ENCODE measurements around the gene DRAP1. TPM values are rescaled to one million over a fixed set of nuclear protein-coding genes. Genes with fewer than 3 reads are reported as not detected.
"Not testable (repeated sequence)": the region's sequence is repeated elsewhere in the genome, so short reads cannot be mapped to it uniquely, and the experiment has no call there.

The DRAP1 gene
- polyA plus RNA-seq, 2 of the 4 experiments (the other 2 are of a cell fraction) = 73.7 to 143 TPM

GRCh38 chr11:65947133-65947532 lies 27.9 kb downstream of the DRAP1 start:
- FAIRE-seq = no peak

GRCh38 chr11:65947603-65948125 lies 28.4 kb downstream of the DRAP1 start:
- H3K4me1 ChIP-seq = peaks cover 9% of the 10 kb centered on the region
- ChIA-PET CTCF (interaction anchor here (0.5 to 1.7 kb wide), 8 partner anchors 12 to 1705 kb away, joined by 3 to 4 read pairs (median 3); no protein-coding TSS in a partner anchor), POLR2A (interaction anchor here (0.5 kb wide), 1 partner anchor 60 kb away, joined by 3 read pairs; no protein-coding TSS in a partner anchor)
- H3K9me3 ChIP-seq = no peaks in the 10 kb centered on the region
- ATAC-seq (peak; percentile 31 to 37; a peak in 3 of 6 replicates), FAIRE-seq (no peak), DNase-seq (ENCODE audit: low read depth in 1 of 2, low spot score in 1 of 2) (no peak)
- no peak overlapping the region for H3K4me2 ChIP-seq
- no peak overlapping the region for H3K4me3 ChIP-seq
- 86% methylated on average over 11 of the region's 12 CpGs for WGBS (ENCODE audit: missing lambda C conversion rate)
- TF ChIP-seq ZNF302 (CRISPR knock-in tag; IDR thresholded peaks at IDR 0.05) = no peak
- TF ChIP-seq RAD21 (conservative IDR thresholded peaks at IDR 0.05 in 1 of 2, IDR thresholded peaks at IDR 0.05 in 1 of 2) = no peak
- TF ChIP-seq NFE2L2 (conservative IDR thresholded peaks at IDR 0.05; ENCODE audit: low read length) = no peak
- TF ChIP-seq USF2 (IDR thresholded peaks at IDR 0.05) = no peak
- TF ChIP-seq MAX (IDR thresholded peaks at IDR 0.05) = no peak
- TF ChIP-seq TFCP2L1 (CRISPR knock-in tag; IDR thresholded peaks at IDR 0.05) = no peak
- TF ChIP-seq EHMT2 (IDR thresholded peaks at IDR 0.05; ENCODE audit: low read depth) = no peak
- TF ChIP-seq ELK1 (IDR thresholded peaks at IDR 0.05; ENCODE audit: low read depth, low read length) = no peak
- no peak overlapping the region for H3K27ac ChIP-seq

More at GRCh38 chr11:65947133-65947532, 27.9 kb downstream of the DRAP1 start:
- no peak for DNase-seq (ENCODE audit: low read depth in 1 of 2, low spot score in 1 of 2)
- CTCF ChIA-PET = interaction anchor here (0.5 to 1.7 kb wide), 10 partner anchors 8 to 255 kb away, joined by 3 to 8 read pairs (median 3); no protein-coding TSS in a partner anchor
- peak in 1 of 2 experiments; percentile 21; a peak in 2 of 6 replicates for ATAC-seq
- H3K27ac ChIP-seq = no peak overlapping the region
- H3K4me1 ChIP-seq = peaks cover 7% of the 10 kb centered on the region
- TF ChIP-seq ESRRA (IDR thresholded peaks at IDR 0.05; ENCODE audit: borderline replicate concordance, low read length) (no peak), HOXB13 (CRISPR knock-in tag; IDR thresholded peaks at IDR 0.05; ENCODE audit: low read depth) (no peak), NPAS2 (CRISPR knock-in tag; IDR thresholded peaks at IDR 0.05; ENCODE audit: borderline replicate concordance) (no peak), RNF2 (IDR thresholded peaks at IDR 0.05; ENCODE audit: borderline replicate concordance, low read depth) (no peak), NFE2L2 (conservative IDR thresholded peaks at IDR 0.05; ENCODE audit: low read length) (no peak), SREBF2 (IDR thresholded peaks at IDR 0.05) (no peak), FOSB (CRISPR knock-in tag; IDR thresholded peaks at IDR 0.05) (no peak)
- no peak overlapping the region for H3K4me3 ChIP-seq
- POLR2A ChIA-PET = interaction anchor here (0.5 kb wide), 1 partner anchor 60 kb away, joined by 3 read pairs; no protein-coding TSS in a partner anchor
- no peak overlapping the region for H3K4me2 ChIP-seq
- H3K9me3 ChIP-seq = no peaks in the 10 kb centered on the region
- 76% methylated on average over 10 of the region's 13 CpGs for WGBS (ENCODE audit: missing lambda C conversion rate)

- not testable (repeated sequence) for ATAC-seq; H3K4me2 ChIP-seq; H3K4me1 ChIP-seq; H3K9me3 ChIP-seq; DNase-seq (ENCODE audit: low read depth in 1 of 2, low spot score in 1 of 2); H3K27ac ChIP-seq; FAIRE-seq; H3K4me3 ChIP-seq
- 91% methylated on average over 5 of the region's 5 CpGs for WGBS (ENCODE audit: missing lambda C conversion rate)
- TF ChIP-seq MAFK (IDR thresholded peaks at IDR 0.05; ENCODE audit: partially characterized antibody) = peak; percentile 48
- ChIA-PET CTCF (interaction anchor here (0.9 kb wide), 1 partner anchor 206 kb away, joined by 3 read pairs; no protein-coding TSS in a partner anchor), POLR2A (interaction anchor here (0.8 kb wide), 1 partner anchor 50 kb away, joined by 5 read pairs; the partner anchor contains the start of gene FOSL1)
These were observed 31.5 kb downstream of the DRAP1 start for GRCh38 chr11:65950711-65951110.

GRCh38 chr11:65951641-65952040 lies 32.4 kb downstream of the DRAP1 start:
- H3K27ac ChIP-seq; POLR2A ChIA-PET; H3K4me3 ChIP-seq; ATAC-seq; DNase-seq (ENCODE audit: low read depth in 1 of 2, low spot score in 1 of 2); H3K4me1 ChIP-seq; H3K9me3 ChIP-seq; FAIRE-seq: not testable (repeated sequence)
- 15% methylated on average over 3 of the region's 3 CpGs for WGBS (ENCODE audit: missing lambda C conversion rate)
- peak overlapping the region; percentile 31 for H3K4me2 ChIP-seq
- CTCF ChIA-PET = interaction anchor here (0.7 to 1.7 kb wide), 4 partner anchors 59 to 207 kb away, joined by 3 to 5 read pairs (median 3); partner anchors contain the start of genes CCDC85B and FIBP

Measured in A549 (cell line).